ENCODE measurements around the gene PMM2.
A peak's percentile ranks its signal among the peaks of the same experiment; 100 is the strongest.
"Not testable (repeated sequence)": the region's sequence is repeated elsewhere in the genome, so short reads cannot be mapped to it uniquely, and the experiment has no call there.

Gene PMM2

DNA sequence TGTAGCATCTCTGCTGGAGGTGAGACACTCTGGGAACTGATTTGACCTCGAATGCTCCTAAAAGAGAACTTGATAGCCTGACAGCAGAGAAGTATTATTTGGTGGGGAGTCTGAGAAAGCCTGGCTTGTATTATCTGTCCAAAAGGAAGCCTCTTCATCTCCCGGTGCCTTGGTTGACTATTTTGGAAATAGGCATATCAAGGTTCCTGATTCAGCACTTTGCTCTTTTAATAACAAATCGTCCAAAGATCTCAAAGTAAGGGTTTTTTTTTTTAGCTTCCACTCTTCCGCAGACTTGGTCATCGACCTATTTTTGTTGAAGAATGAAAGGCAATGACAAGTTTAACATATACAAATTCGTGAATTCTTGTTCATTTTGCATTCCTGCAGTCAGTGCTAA lies 15.0 kb upstream of the PMM2 start:
- DNase-seq: no peak

DNA sequence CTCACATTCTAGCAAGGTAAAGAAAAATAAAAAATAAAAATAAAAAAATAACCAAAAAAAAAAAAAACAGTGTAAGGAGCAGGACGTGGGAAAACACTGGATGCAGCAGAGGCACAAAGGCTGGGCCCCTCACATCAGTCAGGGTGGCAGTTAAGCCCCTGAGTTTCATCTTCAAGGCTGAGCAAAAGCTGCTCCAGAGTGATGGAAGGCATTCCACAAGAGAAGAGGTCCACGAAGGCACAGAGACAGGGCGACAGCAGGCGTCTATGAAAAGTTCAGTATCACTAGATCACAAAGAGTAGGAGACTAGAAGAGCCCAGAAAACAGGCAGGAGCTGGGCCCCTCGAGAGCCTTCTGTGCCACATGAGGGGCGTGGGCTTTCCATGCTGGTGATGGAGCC lies 12.2 kb upstream of the PMM2 start:
- no peak for DNase-seq

GRCh38 chr16:8786316-8786715 lies 11.3 kb upstream of the PMM2 start:
- not testable (repeated sequence) for DNase-seq

GRCh38 chr16:8788578-8789172 lies 9.0 kb upstream of the PMM2 start:
- DNase-seq: no peak

DNA sequence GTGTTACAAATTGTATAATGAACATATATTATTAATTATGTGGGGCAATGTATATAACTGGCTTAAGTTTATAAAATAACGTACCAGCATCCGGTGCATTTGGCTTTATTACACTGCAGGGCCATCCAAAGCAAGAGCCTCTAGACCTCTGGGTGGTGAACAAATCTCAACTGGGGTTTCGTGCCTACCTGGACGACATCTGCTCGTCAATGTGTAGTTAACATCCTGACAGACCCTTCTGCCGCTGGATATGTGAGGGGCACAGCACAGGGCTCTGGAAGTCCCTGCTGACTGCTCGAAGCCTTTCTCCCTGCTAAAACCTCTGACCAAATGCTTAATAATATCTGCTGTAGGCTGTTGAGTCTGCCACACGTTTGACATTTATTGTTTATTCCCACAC lies 2.5 kb upstream of the PMM2 start:
- no peak for DNase-seq

DNA sequence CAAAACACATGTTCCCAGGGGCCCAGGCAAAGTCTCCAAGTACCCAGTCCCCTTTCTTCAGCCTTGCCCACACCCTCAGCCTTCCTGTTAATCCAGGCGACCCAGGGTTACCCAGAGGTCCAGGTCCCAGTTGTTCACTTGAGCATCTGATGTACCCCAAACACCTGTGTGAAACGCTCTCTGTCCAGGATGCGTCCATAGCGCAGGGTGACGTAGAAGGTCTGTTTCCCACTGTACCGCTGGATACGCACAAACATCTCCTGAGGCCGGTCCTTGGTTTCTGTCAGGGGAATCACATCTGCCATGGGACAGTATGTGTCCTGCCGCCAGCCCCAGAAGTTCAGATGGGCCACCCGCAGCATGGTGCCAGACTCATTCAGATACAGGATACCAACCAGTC lies 1.8 kb upstream of the PMM2 start:
- DNase-seq: no peak

- DNase-seq: no peak
Measured at GRCh38 chr16:8796469-8797363, 923 bp upstream of the PMM2 start.

DNA sequence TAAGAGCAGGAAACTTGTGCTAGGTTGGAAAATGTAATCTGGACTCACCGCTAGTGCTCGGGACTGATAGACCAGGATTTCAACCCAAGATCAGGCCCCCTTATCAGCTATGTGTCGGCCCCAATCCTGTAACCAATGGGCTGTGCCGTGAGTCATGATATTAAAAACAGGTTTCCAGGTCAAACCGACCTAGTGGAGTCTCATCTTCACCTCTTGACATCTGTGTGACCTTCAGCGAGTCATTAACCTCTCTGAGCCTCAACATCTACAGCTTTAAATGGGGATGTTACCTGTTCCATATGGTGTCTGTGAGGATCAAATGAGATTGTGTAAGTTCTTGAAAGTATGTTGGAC lies 512 bp downstream of the PMM2 start:
- DNase-seq: no peak

- no peak for DNase-seq
Measured at GRCh38 chr16:8798535-8799157, 1.0 kb downstream of the PMM2 start.

- DNase-seq: no peak
Measured at GRCh38 chr16:8801701-8802100, 4.1 kb downstream of the PMM2 start.

- DNase-seq: not testable (repeated sequence)
Measured at GRCh38 chr16:8803733-8804132, 6.1 kb downstream of the PMM2 start.

- DNase-seq: no peak
Measured at GRCh38 chr16:8804313-8804712, 6.7 kb downstream of the PMM2 start.

DNA sequence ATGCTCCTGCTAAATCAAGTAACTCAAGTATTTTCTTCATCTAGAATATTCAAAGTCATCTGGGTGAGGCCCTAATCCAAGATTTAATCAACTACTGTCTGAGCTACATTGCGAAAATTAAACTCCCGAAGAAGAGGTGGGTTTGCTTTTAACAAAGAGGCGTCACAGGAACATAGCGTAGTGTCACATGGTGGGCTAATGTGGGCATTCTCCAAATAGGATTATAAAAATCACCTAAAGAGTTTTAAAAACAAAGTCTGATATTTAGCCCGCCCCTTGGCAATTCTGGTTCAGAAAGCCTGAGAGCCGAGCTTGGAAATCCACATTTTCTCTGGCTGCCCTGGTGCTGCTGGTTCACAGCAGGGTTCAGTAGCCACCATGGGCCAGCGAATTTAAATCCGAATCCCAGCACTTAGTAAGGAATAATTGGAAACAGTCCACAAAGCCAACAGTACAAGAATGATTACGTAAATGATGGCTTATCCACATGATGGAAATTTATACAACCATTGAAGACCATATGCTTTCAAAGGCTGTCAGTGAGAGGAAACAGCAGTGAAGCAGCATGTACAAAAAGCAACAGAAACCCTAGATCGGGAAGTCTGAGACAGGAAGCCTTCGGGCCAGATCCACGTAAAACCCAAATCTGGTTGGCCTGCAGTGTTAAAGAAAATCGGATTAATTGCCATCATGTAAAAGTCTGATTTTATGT lies 8.8 kb downstream of the PMM2 start:
- peak in 1 of 14 donors; percentile 36 for DNase-seq

DNA sequence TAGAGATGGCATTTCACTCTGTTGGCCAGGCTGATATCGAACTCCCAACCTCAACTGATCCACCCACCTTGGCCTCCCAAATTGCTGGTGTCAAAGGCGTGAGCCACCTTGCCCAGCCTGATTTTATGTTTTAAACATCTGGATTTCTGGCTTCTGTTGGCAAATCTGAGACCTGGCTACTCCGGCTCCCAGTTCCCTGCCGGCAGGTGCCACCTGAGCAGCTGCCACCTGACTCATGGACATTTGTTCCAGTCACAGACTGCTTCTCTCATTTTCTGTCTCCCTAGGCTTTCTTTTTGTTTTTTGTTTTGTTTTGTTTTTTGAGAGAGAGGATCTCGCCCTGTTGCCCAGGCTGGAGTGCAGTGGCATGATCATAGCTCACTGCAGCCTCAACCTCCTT lies 9.6 kb downstream of the PMM2 start:
- no peak for DNase-seq

GRCh38 chr16:8808009-8808408 lies 10.4 kb downstream of the PMM2 start:
- DNase-seq: no peak

DNA sequence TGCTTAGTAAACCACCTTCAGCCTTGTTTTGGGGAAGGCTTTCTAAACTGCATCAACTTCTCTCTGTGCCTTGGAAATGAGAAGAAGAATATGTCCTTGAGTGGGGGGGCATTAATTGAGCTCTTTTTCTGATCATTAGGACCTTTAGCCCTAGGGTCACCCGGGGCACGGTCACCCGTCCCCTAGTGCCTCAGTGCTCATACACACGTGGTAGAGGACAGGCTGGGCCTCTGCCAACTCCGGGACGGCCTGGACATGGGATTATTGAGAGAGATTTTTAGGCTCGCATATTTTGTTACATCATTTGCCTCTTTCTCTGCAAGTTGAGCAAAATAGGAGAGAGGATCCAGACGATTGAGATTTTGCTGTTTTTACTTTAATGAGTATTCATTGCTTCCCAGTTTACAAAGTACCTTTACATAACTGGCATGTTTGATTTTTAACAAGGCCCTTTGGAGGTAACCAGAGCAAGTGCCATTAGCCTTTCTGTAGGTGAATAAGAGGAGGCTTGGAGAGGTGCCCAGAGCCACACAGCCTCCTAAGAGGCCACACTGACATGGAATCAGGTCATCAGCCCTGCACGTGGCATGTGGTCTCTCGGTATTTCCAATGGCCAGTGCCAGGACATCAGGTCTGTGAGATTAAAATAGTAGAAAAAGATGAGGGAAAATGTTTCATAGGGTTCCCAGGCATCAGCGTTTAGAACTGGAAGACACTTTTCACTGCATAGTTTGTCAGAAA lies 11.1 kb downstream of the PMM2 start:
- no peak for DNase-seq

DNA sequence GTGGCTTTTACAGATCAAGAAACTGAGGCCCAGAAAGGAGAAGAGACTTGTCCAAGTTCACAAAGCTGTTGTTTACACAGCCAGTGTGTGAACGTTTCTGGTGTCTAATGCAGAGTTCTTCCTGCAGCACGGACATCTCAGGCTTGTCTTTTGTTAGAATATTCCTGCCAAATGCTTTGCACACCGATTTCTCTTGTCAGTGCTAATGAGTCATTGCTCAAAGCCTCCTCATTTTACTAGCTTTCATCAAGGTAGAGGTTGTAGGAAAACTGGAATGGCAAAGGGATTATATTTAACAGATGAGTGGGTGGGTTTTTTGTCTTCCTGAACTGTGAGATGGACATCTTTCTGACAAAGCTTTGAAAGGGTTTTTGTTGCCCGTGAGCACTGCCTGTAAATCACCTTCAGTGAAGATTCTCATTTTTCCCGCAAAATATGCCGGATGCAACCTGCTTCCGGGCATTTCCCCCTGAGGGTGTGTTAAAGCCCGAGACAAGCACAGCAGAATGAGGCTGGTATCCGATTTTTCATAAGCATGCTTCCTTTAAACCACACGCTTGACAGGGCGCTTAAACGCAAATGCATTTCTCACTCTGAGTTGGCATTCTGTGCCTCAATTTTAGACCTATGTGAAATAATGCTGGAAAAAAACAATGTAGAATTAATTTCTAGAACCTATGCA lies 14.7 kb downstream of the PMM2 start:
- DNase-seq: no peak

DNA sequence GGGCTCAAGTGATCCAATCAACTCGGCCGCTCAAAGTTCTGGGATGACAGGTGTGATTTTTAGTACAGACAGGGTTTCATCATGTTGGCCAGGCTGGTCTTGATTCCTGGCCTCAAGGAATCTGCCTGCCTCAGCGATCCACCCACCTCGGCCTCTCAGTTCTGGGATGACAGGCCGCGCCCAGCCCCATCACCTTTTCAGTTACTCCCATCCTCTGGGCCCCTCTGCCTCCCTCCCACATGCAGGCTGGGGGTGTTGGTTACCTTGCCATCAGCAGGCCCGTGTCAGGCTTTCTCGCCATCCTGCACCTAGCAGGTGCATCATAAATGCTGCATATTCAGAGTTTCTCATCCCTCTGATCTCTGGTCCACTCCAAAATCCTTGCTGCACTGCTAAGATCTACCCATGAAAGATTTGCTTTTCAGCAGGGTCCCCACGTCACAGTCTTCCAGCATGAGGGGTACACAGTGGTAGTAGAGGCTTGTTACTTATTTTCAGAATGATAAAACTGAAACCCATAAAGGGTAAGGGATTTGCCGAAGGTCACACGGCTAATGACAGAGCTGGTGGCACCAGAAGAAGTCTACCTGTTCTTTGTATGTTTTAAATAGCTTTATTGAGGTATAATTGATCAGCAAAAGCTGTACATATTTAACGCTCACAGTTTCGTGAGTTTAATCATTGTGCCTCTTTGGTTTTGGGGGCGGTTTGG lies 16.6 kb downstream of the PMM2 start:
- no peak for DNase-seq

- no peak for DNase-seq
Measured at GRCh38 chr16:8816967-8817655, 19.5 kb downstream of the PMM2 start.

- no peak for DNase-seq
Measured at GRCh38 chr16:8818504-8819270, 21.0 kb downstream of the PMM2 start.
